Keratinocyte (primary cell): ENCODE data around the gene STK38. TPM values are rescaled to one million over a fixed set of nuclear protein-coding genes. Genes with fewer than 3 reads are reported as not detected.

Experiments used
- DNase-seq: peaks from one replicate; pipeline ENCODE4 v3.0.0-alpha.2; 2011; ENCODE audit warnings: low read depth, missing footprints, low spot score
- FAIRE-seq: peaks from 2 replicates; lab custom pipeline; 2011; peaks lifted over from hg19 to GRCh38; lab: Jason Lieb, UNC
- H2AFZ ChIP-seq: 2 replicates; pipeline ENCODE4 v1.6.0; 2012; ENCODE audit warnings: low read length, control low read depth, inconsistent platforms; ENCODE audit not compliant: control insufficient read depth
- H3K27ac ChIP-seq: 2 replicates; pipeline ENCODE4 v1.5.1; 2011; ENCODE audit warnings: low read length; ENCODE audit not compliant: control insufficient read depth, insufficient read depth
- H3K27me3 ChIP-seq: 3 replicates; pipeline ENCODE4 v1.6.0; 2011; ENCODE audit warnings: low read length; ENCODE audit not compliant: control insufficient read depth, insufficient read depth; ENCODE audit errors: extremely low read depth
- H3K36me3 ChIP-seq, 2 experiments: 2 replicates in 1 of 2; 3 replicates in 1 of 2; pipeline ENCODE4 v1.5.1; 2011; ENCODE audit warnings: low read length in 2 of 2, mild to moderate bottlenecking in 1 of 2; ENCODE audit not compliant: control insufficient read depth in 2 of 2, insufficient read depth in 2 of 2; ENCODE audit errors: extremely low read depth in 1 of 2
- H3K4me1 ChIP-seq: 3 replicates; pipeline ENCODE4 v1.5.1; 2011; ENCODE audit warnings: low read length; ENCODE audit not compliant: control insufficient read depth, insufficient read depth; ENCODE audit errors: extremely low read depth
- H3K4me2 ChIP-seq: 3 replicates; pipeline ENCODE4 v1.6.0; 2011; ENCODE audit warnings: low read depth, low read length; ENCODE audit not compliant: control insufficient read depth, insufficient read depth; ENCODE audit errors: extremely low read depth
- H3K4me3 ChIP-seq, 3 experiments: fragments of 200-600 bp in 1 of 3; sonication (generic) in 1 of 3; 2 replicates in 2 of 3; 3 replicates in 1 of 3; pipeline ENCODE4 v1.5.1; 2011 to 2016; ENCODE audit warnings: low read length in 3 of 3, mild to moderate bottlenecking in 3 of 3, control low read depth in 2 of 3, inconsistent platforms in 1 of 3, low read depth in 1 of 3, mixed read lengths in 1 of 3, mixed run types in 1 of 3, moderate library complexity in 1 of 3; ENCODE audit not compliant: control insufficient read depth in 2 of 3, insufficient read depth in 2 of 3; ENCODE audit errors: extremely low read depth in 1 of 3
- H3K79me2 ChIP-seq: 2 replicates; pipeline ENCODE4 v1.6.0; 2012; ENCODE audit warnings: low read length; ENCODE audit not compliant: control insufficient read depth, insufficient read depth
- H3K9ac ChIP-seq: 3 replicates; pipeline ENCODE4 v1.6.0; 2011; ENCODE audit warnings: low read length; ENCODE audit not compliant: control insufficient read depth, insufficient read depth; ENCODE audit errors: extremely low read depth
- H3K9me1 ChIP-seq: 3 replicates; pipeline ENCODE4 v1.6.0; 2011; ENCODE audit warnings: low read length; ENCODE audit not compliant: control insufficient read depth, insufficient read depth; ENCODE audit errors: extremely low read depth
- H3K9me3 ChIP-seq: 2 replicates; pipeline ENCODE4 v1.5.1; 2012; ENCODE audit warnings: low read depth, low read length; ENCODE audit not compliant: control insufficient read depth
- H4K20me1 ChIP-seq: 3 replicates; pipeline ENCODE4 v1.6.0; 2011; ENCODE audit warnings: low read length; ENCODE audit not compliant: control insufficient read depth, insufficient read depth; ENCODE audit errors: extremely low read depth
- CTCF ChIP-seq, 3 experiments: IDR thresholded peaks in 1 of 3; conservative IDR thresholded peaks in 1 of 3; optimal IDR thresholded peaks in 1 of 3; 2 replicates in 2 of 3; 3 replicates in 1 of 3; pipeline versions ENCODE3 to v1.5.1; 2011; ENCODE audit warnings: low read length in 3 of 3, mild to moderate bottlenecking in 3 of 3, moderate library complexity in 2 of 3, control low read depth in 1 of 3, inconsistent platforms in 1 of 3; ENCODE audit not compliant: insufficient read depth in 2 of 3; ENCODE audit errors: extremely low read depth in 1 of 3
- EZH2 ChIP-seq: IDR thresholded peaks from one replicate; pipeline ENCODE4 v1.6.1; 2012; ENCODE audit warnings: inconsistent platforms, mild to moderate bottlenecking, low read length, moderate library complexity
- dilution Hi-C: fragments of 300-500 bp; cut with MboI; formaldehyde crosslinking; loops from one replicate; pipeline ENCODE4 v1.7.0; 2020; ENCODE audit warnings: low sequenced_read_pairs; ENCODE audit not compliant: extremely low pct_ligation_motif_present
- polyA plus RNA-seq, 5 experiments: library from polyadenylated mRNA; depleted of rRNA in 3 of 5; stranded (reverse) in 3 of 5; stranded (forward) in 1 of 5; unstranded in 1 of 5; fragments of >200 nt; gene quantifications; 1 replicate in 1 of 5; 2 replicates in 3 of 5; 3 replicates in 1 of 5; pipeline versions ENCODE4 v1.2.1 to v1.2.3, GENCODE V29; 2011 to 2012; ENCODE audit warnings: missing spikeins in 2 of 5, low read depth in 1 of 5, low replicate concordance in 1 of 5

Gene STK38
- polyA plus RNA-seq, 1 donor (not counting 4 experiments of a cell fraction or from before 2014, with no cell fraction given) = 24.4 TPM

- Histone ChIP-seq H3K79me2 (no peaks in the 10 kb centered on the region), H3K9ac (no peak overlapping the region), H3K4me2 (no peak overlapping the region), H3K4me3 (no peak overlapping the region), H3K9me1 (no peaks in the 10 kb centered on the region), H3K27ac (no peak overlapping the region), H3K36me3 (no peaks in the 10 kb centered on the region), H2AFZ (no peak overlapping the region), H3K9me3 (no peaks in the 10 kb centered on the region), H3K27me3 (no peaks in the 10 kb centered on the region), H3K4me1 (no peaks in the 10 kb centered on the region), H4K20me1 (no peaks in the 10 kb centered on the region)
- FAIRE-seq = no peak
- no peak for TF ChIP-seq CTCF (optimal IDR thresholded peaks at IDR 0.05 in 1 of 3, IDR thresholded peaks at IDR 0.05 in 1 of 3, conservative IDR thresholded peaks at IDR 0.05 in 1 of 3; ENCODE audit: extremely low read depth in 1 of 3, insufficient read depth in 2 of 3, low read length in 3 of 3)
- no peak for TF ChIP-seq EZH2
- dilution Hi-C loops = no loop called here
- no peak for DNase-seq
Observed at GRCh38 chr6:36555750-36556252, 8.5 kb upstream of the STK38 start.

DNA sequence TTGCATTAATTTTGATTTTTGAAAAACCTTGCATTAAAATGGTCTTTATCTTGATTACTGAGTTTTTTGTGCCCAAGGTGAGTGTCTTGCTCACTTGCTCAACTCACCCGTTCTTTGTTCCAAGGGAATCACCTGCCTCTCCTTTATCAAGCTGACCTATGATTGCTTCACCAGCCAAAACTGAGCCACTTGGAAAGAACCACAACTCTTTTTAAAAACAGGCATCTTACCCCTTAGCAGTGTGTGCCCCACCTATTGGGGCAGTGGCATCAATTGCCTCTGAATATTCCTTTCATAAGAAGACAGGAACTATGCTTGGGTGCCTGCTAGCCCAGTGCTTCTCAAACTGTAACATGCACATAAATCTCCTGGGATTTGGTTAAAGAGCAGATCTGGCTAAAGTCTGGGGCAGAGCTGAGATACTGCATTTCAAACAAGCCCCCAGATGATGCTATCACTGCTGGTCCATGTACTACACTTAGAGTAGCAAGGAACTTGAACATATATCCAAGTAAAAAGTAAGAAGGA lies 3.3 kb upstream of the STK38 start:
- dilution Hi-C loops = no loop called here

More for the DNA sequence above, 3.3 kb upstream of the STK38 start:
- TF ChIP-seq EZH2 (no peak), CTCF (optimal IDR thresholded peaks at IDR 0.05 in 1 of 3, IDR thresholded peaks at IDR 0.05 in 1 of 3, conservative IDR thresholded peaks at IDR 0.05 in 1 of 3; ENCODE audit: extremely low read depth in 1 of 3, insufficient read depth in 2 of 3, low read length in 3 of 3) (no peak)
- no peaks in the 10 kb centered on the region for H4K20me1 ChIP-seq
- H3K36me3 ChIP-seq = no peaks in the 10 kb centered on the region
- no peaks in the 10 kb centered on the region for H3K9me3 ChIP-seq
- no peak overlapping the region for H3K9ac ChIP-seq
- no peaks in the 10 kb centered on the region for H3K27me3 ChIP-seq
- peaks cover 11% of the 10 kb centered on the region for H3K4me1 ChIP-seq
- no peak for DNase-seq
- no peaks in the 10 kb centered on the region for H3K9me1 ChIP-seq
- H3K4me3 ChIP-seq = no peak overlapping the region
- H2AFZ ChIP-seq = no peak overlapping the region
- H3K4me2 ChIP-seq = no peak overlapping the region
- peaks cover 17% of the 10 kb centered on the region for H3K79me2 ChIP-seq
- no peak overlapping the region for H3K27ac ChIP-seq
- FAIRE-seq = no peak
